HCT116 (cell line): Measurements from ENCODE around the gene TLR9. TPM values are rescaled to one million over a fixed set of nuclear protein-coding genes. Genes with fewer than 3 reads are reported as not detected.

Source experiments
- ATAC-seq: fragments of 200-7000 bp; cut with Tn5 transposase; 2 replicates; pipeline ENCODE4 v1.9.1; 2020; ENCODE audit warnings: mild to moderate bottlenecking, moderate library complexity
- BruUV-seq: library from RNA; stranded (reverse); fragments of 400-500 nt; replicated peaks from 2 replicates; lab custom pipeline; 2021; lab: Mats Ljungman, UMichigan
- CTCF ChIA-PET: fragments of 300-600 bp; sonication (Branson Sonifier 250); formaldehyde crosslinking; loops from one replicate; lab custom pipeline; 2021; ENCODE audit warnings: antibody characterized with exemption; lab: Charles Lee
- POLR2A ChIA-PET: fragments of 300-600, 350-600 bp; sonication (Branson Sonifier 250); formaldehyde crosslinking; loops from one replicate; lab custom pipeline; 2021; ENCODE audit warnings: antibody characterized with exemption; lab: Charles Lee
- RAD21 ChIA-PET, 2 experiments: fragments of 300-600 bp; sonication (Branson Sonifier 250); formaldehyde crosslinking; loops; one replicate each; lab custom pipeline; 2023; ENCODE audit warnings: low total read pairs in 2 of 2; ENCODE audit not compliant: uncharacterized antibody in 2 of 2, unreplicated experiment in 2 of 2, low non-redundant PET in 1 of 2; lab: Charles Lee
- DNase-seq: peaks from one replicate; pipeline ENCODE4 v3.0.0-alpha.2; 2010; ENCODE audit warnings: low read depth, low spot score
- H2AFZ ChIP-seq: fragments of 200-600 bp; shearing (Covaris generic), sonication (generic); 2 replicates; pipeline ENCODE4 v1.6.1; 2017; ENCODE audit warnings: low read depth, mixed run types, mixed read lengths, antibody characterized with exemption, low read length; ENCODE audit not compliant: poor library complexity, severe bottlenecking
- H3K27ac ChIP-seq: 2 replicates; pipeline ENCODE4 v1.5.1; 2012; ENCODE audit warnings: low read depth, low read length
- H3K27me3 ChIP-seq: fragments of 200-600 bp; sonication (generic); 2 replicates; pipeline ENCODE4 v1.6.1; 2016; ENCODE audit warnings: mixed run types, low read length, mixed read lengths; ENCODE audit not compliant: insufficient read depth
- H3K36me3 ChIP-seq, 2 experiments: fragments of 200-500 bp in 1 of 2; fragments of 200-600 bp in 1 of 2; sonication (Bioruptor generic) in 1 of 2; sonication (generic) in 1 of 2; 2 replicates each; pipeline versions ENCODE4 v1.5.1 to v1.6.1; 2014 to 2016; ENCODE audit warnings: low read length in 2 of 2, inconsistent platforms in 1 of 2, mixed read lengths in 1 of 2, mixed run types in 1 of 2; ENCODE audit not compliant: insufficient read depth in 2 of 2, control insufficient read depth in 1 of 2
- H3K4me1 ChIP-seq, 2 experiments: fragments of 200-600 bp in 1 of 2; sonication (generic) in 1 of 2; 2 replicates each; pipeline versions ENCODE4 v1.5.1 to v1.6.1; 2012 to 2017; ENCODE audit warnings: low read length in 2 of 2, inconsistent platforms in 1 of 2, mild to moderate bottlenecking in 1 of 2, mixed read lengths in 1 of 2, mixed run types in 1 of 2, moderate library complexity in 1 of 2; ENCODE audit not compliant: insufficient read depth in 2 of 2, control insufficient read depth in 1 of 2
- H3K4me2 ChIP-seq: fragments of 200-600 bp; sonication (generic); 2 replicates; pipeline ENCODE4 v1.6.1; 2017; ENCODE audit warnings: mixed run types, low read length, mixed read lengths
- H3K4me3 ChIP-seq, 2 experiments: fragments of 200-600 bp in 1 of 2; sonication (generic) in 1 of 2; replicated peaks in 1 of 2; 2 replicates each; pipeline ENCODE4 v1.5.1; 2011 to 2016; ENCODE audit warnings: low read length in 2 of 2, control low read depth in 1 of 2, low read depth in 1 of 2, mild to moderate bottlenecking in 1 of 2, mixed read lengths in 1 of 2, mixed run types in 1 of 2
- H3K79me2 ChIP-seq: fragments of 200-600 bp; sonication (generic); 2 replicates; pipeline ENCODE4 v1.6.1; 2017; ENCODE audit warnings: mild to moderate bottlenecking, mixed run types, low read length, moderate library complexity, mixed read lengths; ENCODE audit not compliant: insufficient read depth
- H3K9ac ChIP-seq: fragments of 200-600 bp; sonication (generic); 2 replicates; pipeline ENCODE4 v1.6.1; 2016; ENCODE audit warnings: low read length, mixed read lengths
- H3K9me2 ChIP-seq: fragments of 200-600 bp; sonication (generic), shearing (Covaris generic); 2 replicates; pipeline ENCODE4 v1.6.1; 2017; ENCODE audit warnings: mixed run types, mild to moderate bottlenecking, moderate library complexity; ENCODE audit not compliant: insufficient read depth
- H3K9me3 ChIP-seq, 2 experiments: fragments of 200-500 bp in 1 of 2; fragments of 200-600 bp in 1 of 2; sonication (Bioruptor generic) in 1 of 2; sonication (generic) in 1 of 2; 2 replicates each; pipeline ENCODE4 v1.6.1; 2014 to 2017; ENCODE audit warnings: low read length in 2 of 2, mixed read lengths in 2 of 2, inconsistent platforms in 1 of 2, low read depth in 1 of 2, mild to moderate bottlenecking in 1 of 2, mixed run types in 1 of 2, moderate library complexity in 1 of 2; ENCODE audit not compliant: control insufficient read depth in 1 of 2, insufficient read depth in 1 of 2
- H4K20me1 ChIP-seq: fragments of 200-600 bp; sonication (generic), shearing (Covaris generic); 2 replicates; pipeline ENCODE4 v1.6.1; 2017; ENCODE audit warnings: mixed run types, mild to moderate bottlenecking, moderate library complexity; ENCODE audit not compliant: insufficient read depth
- JUND ChIP-seq: IDR thresholded peaks from 2 replicates; pipeline ENCODE4 v1.6.1; 2012
- SIN3A ChIP-seq: IDR thresholded peaks from 2 replicates; pipeline ENCODE4 v1.6.1; 2012; ENCODE audit warnings: low read depth
- SP1 ChIP-seq: IDR thresholded peaks from 2 replicates; pipeline ENCODE4 v1.6.1; 2012; ENCODE audit warnings: low read depth
- ZNF274 ChIP-seq: fragments of 200-500 bp; sonication (Bioruptor generic); IDR thresholded peaks from 2 replicates; pipeline ENCODE4 v1.6.1; 2014; ENCODE audit warnings: mild to moderate bottlenecking, low read depth, low read length, inconsistent platforms
- intact Hi-C: fragments of 100-400 bp; cut with micrococcal nuclease; formaldehyde crosslinking; loops from 2 replicates; pipeline ENCODE4 v1.10.0; 2022
- total RNA-seq: library from RNA; stranded (reverse); gene quantifications from one replicate; pipeline ENCODE4 v1.2.1, GENCODE V29; 2021; ENCODE audit not compliant: unreplicated experiment
- TF ChIP-seq, protein P1 (sequence below), 3 experiments: fragments of 200-600 bp in 1 of 3; sonication (generic) in 1 of 3; IDR thresholded peaks in 2 of 3; conservative IDR thresholded peaks in 1 of 3; 2 replicates each; pipeline ENCODE4 v1.5.1; 2012 to 2017; ENCODE audit warnings: low read depth in 2 of 3, low read length in 2 of 3, antibody characterized with exemption in 1 of 3, borderline replicate concordance in 1 of 3, control low read depth in 1 of 3, mild to moderate bottlenecking in 1 of 3, mixed read lengths in 1 of 3, mixed run types in 1 of 3, moderate library complexity in 1 of 3; ENCODE audit not compliant: insufficient read depth in 1 of 3

The TLR9 gene
- total RNA-seq, 1 experiment from 2014 or later = 0.15 TPM

DNA sequence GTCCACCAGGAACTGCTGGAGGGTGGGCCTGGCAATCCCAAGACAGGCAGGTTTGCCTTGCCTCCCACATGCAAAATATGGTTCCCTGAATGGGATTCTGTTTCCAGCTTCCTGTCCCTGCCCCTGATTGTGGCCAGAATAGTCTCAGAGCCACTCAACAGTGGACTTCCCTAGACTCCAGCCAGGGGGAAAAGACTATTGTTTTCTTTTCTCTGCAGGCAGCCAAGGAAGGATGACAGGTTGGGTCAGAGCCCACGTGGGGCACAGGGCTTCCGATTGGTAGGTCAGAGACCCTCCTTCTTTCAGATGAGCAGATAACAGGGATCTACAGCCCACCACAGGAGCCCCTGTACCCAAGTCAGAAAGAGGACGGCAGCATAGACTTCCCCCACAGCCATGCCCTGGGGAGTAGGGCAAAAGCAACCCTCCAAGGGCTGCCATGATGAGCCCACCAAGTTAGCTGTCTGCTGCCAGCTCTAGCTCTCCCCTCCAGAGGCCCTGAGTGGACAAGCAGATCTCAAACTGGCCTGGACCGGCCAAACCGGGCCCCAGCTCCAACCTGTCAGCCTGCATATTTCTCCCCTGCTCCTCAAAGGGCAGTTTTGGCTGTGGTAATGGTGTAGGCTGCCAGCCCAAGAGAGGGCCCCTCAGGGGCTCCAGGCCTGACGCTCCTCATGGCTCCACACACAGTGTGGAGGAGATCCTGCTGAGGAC, 6.4 kb downstream of the TLR9 start:
- H3K4me2 ChIP-seq = no peak overlapping the region
- BruUV-seq = no TSS peak

More for the DNA sequence above, 6.4 kb downstream of the TLR9 start:
- Histone ChIP-seq H3K27ac (no peak overlapping the region; the same call in 1 of the 2 replicates), H3K9me2 (no peaks in the 10 kb centered on the region), H2AFZ (no peak overlapping the region), H3K4me1 (peaks cover 21 to 42% of the 10 kb centered on the region in 2 experiments), H3K9me3 (no peaks in the 10 kb centered on the region), H3K36me3 (peaks cover 3 to 4% of the 10 kb centered on the region in 2 experiments; a peak in 3 of 4 replicates), H3K9ac (no peak overlapping the region), H3K27me3 (no peaks in the 10 kb centered on the region), H4K20me1 (no peaks in the 10 kb centered on the region), H3K4me3 (no peak overlapping the region), H3K79me2 (no peaks in the 10 kb centered on the region)
- DNase-seq (no peak), ATAC-seq (no peak)
- RAD21 ChIA-PET = interaction anchor here in 1 of 2 experiments (1.4 kb wide), 1 partner anchor 120 kb away, joined by 5 read pairs; no protein-coding TSS in a partner anchor
- POLR2A ChIA-PET = interaction anchor here (0.6 to 0.8 kb wide), 2 partner anchors 223 kb away, joined by 3 to 4 read pairs; partner anchors contain the start of gene RPL29
- TF ChIP-seq, protein P1, sequence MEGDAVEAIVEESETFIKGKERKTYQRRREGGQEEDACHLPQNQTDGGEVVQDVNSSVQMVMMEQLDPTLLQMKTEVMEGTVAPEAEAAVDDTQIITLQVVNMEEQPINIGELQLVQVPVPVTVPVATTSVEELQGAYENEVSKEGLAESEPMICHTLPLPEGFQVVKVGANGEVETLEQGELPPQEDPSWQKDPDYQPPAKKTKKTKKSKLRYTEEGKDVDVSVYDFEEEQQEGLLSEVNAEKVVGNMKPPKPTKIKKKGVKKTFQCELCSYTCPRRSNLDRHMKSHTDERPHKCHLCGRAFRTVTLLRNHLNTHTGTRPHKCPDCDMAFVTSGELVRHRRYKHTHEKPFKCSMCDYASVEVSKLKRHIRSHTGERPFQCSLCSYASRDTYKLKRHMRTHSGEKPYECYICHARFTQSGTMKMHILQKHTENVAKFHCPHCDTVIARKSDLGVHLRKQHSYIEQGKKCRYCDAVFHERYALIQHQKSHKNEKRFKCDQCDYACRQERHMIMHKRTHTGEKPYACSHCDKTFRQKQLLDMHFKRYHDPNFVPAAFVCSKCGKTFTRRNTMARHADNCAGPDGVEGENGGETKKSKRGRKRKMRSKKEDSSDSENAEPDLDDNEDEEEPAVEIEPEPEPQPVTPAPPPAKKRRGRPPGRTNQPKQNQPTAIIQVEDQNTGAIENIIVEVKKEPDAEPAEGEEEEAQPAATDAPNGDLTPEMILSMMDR (IDR thresholded peaks at IDR 0.05 in 2 of 3, conservative IDR thresholded peaks at IDR 0.05 in 1 of 3; ENCODE audit: borderline replicate concordance in 1 of 3, insufficient read depth in 1 of 3, low read depth in 2 of 3, low read length in 2 of 3) = no peak
- TF ChIP-seq ZNF274 = no peak
- no peak for TF ChIP-seq SIN3A
- TF ChIP-seq SP1 = no peak
- TF ChIP-seq JUND = no peak
- CTCF ChIA-PET = interaction anchor here (1.6 to 5.4 kb wide), 5 partner anchors 15 to 165 kb away, joined by 3 to 55 read pairs (median 13); partner anchors contain the start of gene GLYCTK
- intact Hi-C loops = loop anchor here (5.0 kb wide), 1 partner anchor 67 kb away; the partner anchor contains the start of gene POC1A
